K562 (cell line): ENCODE measurements around the gene RRAD. TPM values are rescaled to one million over a fixed set of nuclear protein-coding genes. Genes with fewer than 3 reads are reported as not detected.

Experiments
- ATF1 ChIP-seq, 2 experiments: fragments of 450-650 bp in 1 of 2; IDR thresholded peaks; 2 replicates each; pipeline ENCODE4 v1.6.1; 2016; ENCODE audit warnings: missing compliant biosample characterization in 1 of 2, missing genetic modification characterization in 1 of 2
- ATF7 ChIP-seq: fragments of 450-650 bp; IDR thresholded peaks from 2 replicates; pipeline ENCODE4 v1.7.1; 2014; ENCODE audit warnings: mild to moderate bottlenecking, moderate library complexity
- CBX1 ChIP-seq: sonication (generic); IDR thresholded peaks from 2 replicates; pipeline ENCODE4 v1.6.1; 2016; ENCODE audit warnings: antibody characterized with exemption, low read depth, mild to moderate bottlenecking
- CXXC5 ChIP-seq: fragments of 250-450 bp; sonication (Bioruptor Pico); IDR thresholded peaks from 2 replicates; pipeline ENCODE4 v1.8.0; 2022; ENCODE audit warnings: inconsistent platforms, mild to moderate bottlenecking, moderate library complexity
- DIDO1 ChIP-seq: fragments of 450-650 bp; IDR thresholded peaks from 2 replicates; pipeline ENCODE4 v1.6.1; 2016; ENCODE audit warnings: low read depth, missing biosample characterization, missing genetic modification characterization
- EGR1 ChIP-seq: fragments of 450-650 bp; conservative IDR thresholded peaks from 2 replicates; pipeline ENCODE4 v1.6.1; 2017; ENCODE audit warnings: mild to moderate bottlenecking
- EP400 ChIP-seq: fragments of 450-650 bp; IDR thresholded peaks from 2 replicates; pipeline ENCODE4 v1.6.1; 2017; ENCODE audit warnings: antibody characterized with exemption, mild to moderate bottlenecking, moderate library complexity
- HMGXB4 ChIP-seq: sonication (generic); formaldehyde crosslinking; IDR thresholded peaks from 2 replicates; pipeline ENCODE4 v1.8.1; 2023; ENCODE audit warnings: mild to moderate bottlenecking, missing genetic modification reagents
- NR2C2 ChIP-seq, 2 experiments: fragments of 200-800 bp in 1 of 2; sonication (Bioruptor generic) in 1 of 2; sonication (generic) in 1 of 2; formaldehyde crosslinking in 1 of 2; IDR thresholded peaks; 2 replicates each; pipeline versions ENCODE4 v1.6.1 to v1.8.0; 2016 to 2022; ENCODE audit warnings: mild to moderate bottlenecking in 1 of 2, missing compliant biosample characterization in 1 of 2, missing genetic modification characterization in 1 of 2, missing genetic modification reagents in 1 of 2
- PHF20 ChIP-seq: fragments of 450-650 bp; IDR thresholded peaks from 2 replicates; pipeline ENCODE4 v1.6.1; 2018; ENCODE audit not compliant: partially characterized antibody
- POLR2H ChIP-seq: IDR thresholded peaks from 2 replicates; pipeline ENCODE4 v1.6.1; 2016; ENCODE audit warnings: missing genetic modification characterization, low read depth, mild to moderate bottlenecking, control low read depth, missing compliant biosample characterization, moderate library complexity
- POLR3G ChIP-seq: IDR thresholded peaks from 2 replicates; pipeline ENCODE4 v1.6.1; 2011; ENCODE audit not compliant: insufficient read length, insufficient replicate concordance; ENCODE audit errors: extremely low read depth
- TCF3 ChIP-seq: sonication (generic); formaldehyde crosslinking; IDR thresholded peaks from 2 replicates; pipeline ENCODE4 v1.4.0; 2020; ENCODE audit warnings: mild to moderate bottlenecking, missing genetic modification reagents
- TFAP4 ChIP-seq: sonication (generic); formaldehyde crosslinking; IDR thresholded peaks from 2 replicates; pipeline ENCODE4 v1.8.0; 2022; ENCODE audit warnings: missing genetic modification reagents, mild to moderate bottlenecking, moderate library complexity, borderline replicate concordance
- ZEB2 ChIP-seq: fragments of 450-650 bp; IDR thresholded peaks from 2 replicates; pipeline ENCODE4 v1.6.1; 2016
- polyA plus RNA-seq, 8 experiments: library from polyadenylated mRNA; depleted of rRNA in 4 of 8; stranded (reverse) in 5 of 8; unstranded in 3 of 8; fragments of >200 nt; fragmentation: Nextera tagmentation in 2 of 8; fragmentation: Illumina TruSeq in 1 of 8; extraction: Ambion mirVana in 2 of 8; extraction: Trizol in 1 of 8; gene quantifications; 2 replicates each; pipeline versions ENCODE4 v1.2.1 to v1.2.3, GENCODE V29; 2011 to 2014; ENCODE audit warnings: inconsistent platforms in 1 of 8, missing spikeins in 1 of 8
- total RNA-seq, 7 experiments: library from RNA; depleted of rRNA in 6 of 7; stranded (reverse); fragments of >200 nt in 6 of 7; fragmentation: Illumina TruSeq in 2 of 7; extraction: Trizol in 2 of 7; gene quantifications; 2 replicates each; pipeline versions ENCODE4 v1.2.1 to v1.2.3, GENCODE V29; 2011 to 2021; ENCODE audit warnings: low replicate concordance in 1 of 7
- TF ChIP-seq, protein P1 (sequence below), 3 experiments: fragments of 200-800 bp in 1 of 3; fragments of 250-450 bp in 1 of 3; fragments of 450-650 bp in 1 of 3; sonication (Bioruptor Pico) in 1 of 3; sonication (Bioruptor generic) in 1 of 3; formaldehyde crosslinking in 1 of 3; IDR thresholded peaks; 2 replicates each; pipeline versions ENCODE4 v1.6.1 to v1.8.0; 2016 to 2022; ENCODE audit warnings: mild to moderate bottlenecking in 2 of 3, missing genetic modification characterization in 2 of 3, missing compliant biosample characterization in 1 of 3, moderate library complexity in 1 of 3
- TF ChIP-seq, protein P2 (sequence below): sonication (generic); formaldehyde crosslinking; IDR thresholded peaks from 2 replicates; pipeline ENCODE4 v1.8.0; 2022; ENCODE audit warnings: missing genetic modification reagents, mild to moderate bottlenecking, borderline replicate concordance
- TF ChIP-seq, protein P3 (sequence below): sonication (generic); formaldehyde crosslinking; IDR thresholded peaks from 2 replicates; pipeline ENCODE4 v1.8.1; 2022; ENCODE audit warnings: missing genetic modification reagents

RRAD gene
- total and polyA plus RNA-seq, 9 of the 15 experiments (the other 6 are each of a cell fraction or from before 2014, with no cell fraction given) = 0.09 to 0.20 (median 0.13) TPM; not detected in 5

- TF ChIP-seq, protein P1, sequence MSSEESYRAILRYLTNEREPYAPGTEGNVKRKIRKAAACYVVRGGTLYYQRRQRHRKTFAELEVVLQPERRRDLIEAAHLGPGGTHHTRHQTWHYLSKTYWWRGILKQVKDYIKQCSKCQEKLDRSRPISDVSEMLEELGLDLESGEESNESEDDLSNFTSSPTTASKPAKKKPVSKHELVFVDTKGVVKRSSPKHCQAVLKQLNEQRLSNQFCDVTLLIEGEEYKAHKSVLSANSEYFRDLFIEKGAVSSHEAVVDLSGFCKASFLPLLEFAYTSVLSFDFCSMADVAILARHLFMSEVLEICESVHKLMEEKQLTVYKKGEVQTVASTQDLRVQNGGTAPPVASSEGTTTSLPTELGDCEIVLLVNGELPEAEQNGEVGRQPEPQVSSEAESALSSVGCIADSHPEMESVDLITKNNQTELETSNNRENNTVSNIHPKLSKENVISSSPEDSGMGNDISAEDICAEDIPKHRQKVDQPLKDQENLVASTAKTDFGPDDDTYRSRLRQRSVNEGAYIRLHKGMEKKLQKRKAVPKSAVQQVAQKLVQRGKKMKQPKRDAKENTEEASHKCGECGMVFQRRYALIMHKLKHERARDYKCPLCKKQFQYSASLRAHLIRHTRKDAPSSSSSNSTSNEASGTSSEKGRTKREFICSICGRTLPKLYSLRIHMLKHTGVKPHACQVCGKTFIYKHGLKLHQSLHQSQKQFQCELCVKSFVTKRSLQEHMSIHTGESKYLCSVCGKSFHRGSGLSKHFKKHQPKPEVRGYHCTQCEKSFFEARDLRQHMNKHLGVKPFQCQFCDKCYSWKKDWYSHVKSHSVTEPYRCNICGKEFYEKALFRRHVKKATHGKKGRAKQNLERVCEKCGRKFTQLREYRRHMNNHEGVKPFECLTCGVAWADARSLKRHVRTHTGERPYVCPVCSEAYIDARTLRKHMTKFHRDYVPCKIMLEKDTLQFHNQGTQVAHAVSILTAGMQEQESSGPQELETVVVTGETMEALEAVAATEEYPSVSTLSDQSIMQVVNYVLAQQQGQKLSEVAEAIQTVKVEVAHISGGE (CRISPR knock-in tag; IDR thresholded peaks at IDR 0.05) = peak in 2 of 3 experiments; percentile 7 to 97; a peak in 3 of 6 replicates
- TF ChIP-seq NR2C2 (CRISPR knock-in tag; IDR thresholded peaks at IDR 0.05) = 0 out of 2 replicates have a peak, but pooled peaks have one; percentile 56
- peak; percentile 57; the same call in 1 of the 2 replicates for TF ChIP-seq NR2C2 (tag; IDR thresholded peaks at IDR 0.05)
- TF ChIP-seq CXXC5 = peak; percentile 76
- no peak for TF ChIP-seq POLR3G
- TF ChIP-seq POLR2H (tag) = no peak
- TF ChIP-seq ATF7 = peak; percentile 69
- TF ChIP-seq HMGXB4 (CRISPR knock-in tag) = peak; percentile 88
- TF ChIP-seq ATF1 (CRISPR knock-in tag; IDR thresholded peaks at IDR 0.05) = 0 out of 2 replicates have a peak, but pooled peaks have one; percentile 13
- peak; percentile 82 for TF ChIP-seq ATF1 (tag; IDR thresholded peaks at IDR 0.05)
- no peak for TF ChIP-seq ZEB2
- TF ChIP-seq, protein P2, sequence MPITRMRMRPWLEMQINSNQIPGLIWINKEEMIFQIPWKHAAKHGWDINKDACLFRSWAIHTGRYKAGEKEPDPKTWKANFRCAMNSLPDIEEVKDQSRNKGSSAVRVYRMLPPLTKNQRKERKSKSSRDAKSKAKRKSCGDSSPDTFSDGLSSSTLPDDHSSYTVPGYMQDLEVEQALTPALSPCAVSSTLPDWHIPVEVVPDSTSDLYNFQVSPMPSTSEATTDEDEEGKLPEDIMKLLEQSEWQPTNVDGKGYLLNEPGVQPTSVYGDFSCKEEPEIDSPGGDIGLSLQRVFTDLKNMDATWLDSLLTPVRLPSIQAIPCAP (CRISPR knock-in tag) = no peak
- peak; percentile 59; the same call in 1 of the 2 replicates for TF ChIP-seq DIDO1 (tag)
- TF ChIP-seq EGR1 = peak; percentile 71
- TF ChIP-seq PHF20 = peak; percentile 88
- peak; percentile 87 for TF ChIP-seq TFAP4 (CRISPR knock-in tag)
- TF ChIP-seq, protein P3, sequence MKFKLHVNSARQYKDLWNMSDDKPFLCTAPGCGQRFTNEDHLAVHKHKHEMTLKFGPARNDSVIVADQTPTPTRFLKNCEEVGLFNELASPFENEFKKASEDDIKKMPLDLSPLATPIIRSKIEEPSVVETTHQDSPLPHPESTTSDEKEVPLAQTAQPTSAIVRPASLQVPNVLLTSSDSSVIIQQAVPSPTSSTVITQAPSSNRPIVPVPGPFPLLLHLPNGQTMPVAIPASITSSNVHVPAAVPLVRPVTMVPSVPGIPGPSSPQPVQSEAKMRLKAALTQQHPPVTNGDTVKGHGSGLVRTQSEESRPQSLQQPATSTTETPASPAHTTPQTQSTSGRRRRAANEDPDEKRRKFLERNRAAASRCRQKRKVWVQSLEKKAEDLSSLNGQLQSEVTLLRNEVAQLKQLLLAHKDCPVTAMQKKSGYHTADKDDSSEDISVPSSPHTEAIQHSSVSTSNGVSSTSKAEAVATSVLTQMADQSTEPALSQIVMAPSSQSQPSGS (CRISPR knock-in tag) = no peak
- TF ChIP-seq EP400 = peak; percentile 85
- TF ChIP-seq TCF3 (CRISPR knock-in tag) = 0 out of 2 replicates have a peak, but pooled peaks have one; percentile 15
- TF ChIP-seq CBX1 = peak; percentile 47; the same call in 1 of the 2 replicates
Measured at GRCh38 chr16:66934138-66934838, 9.0 kb upstream of the RRAD start, which contains the start of gene CIAO2B (continued).
